Fibroblast of upper back skin (primary cell): ENCODE measurements around the gene RGS14.
"Not testable (repeated sequence)": the region's sequence is repeated elsewhere in the genome, so short reads cannot be mapped to it uniquely, and the experiment has no call there.

Source experiments
- DNase-seq: peaks from one replicate; pipeline ENCODE4 v3.0.0-alpha.2; 2013

The RGS14 gene

DNA sequence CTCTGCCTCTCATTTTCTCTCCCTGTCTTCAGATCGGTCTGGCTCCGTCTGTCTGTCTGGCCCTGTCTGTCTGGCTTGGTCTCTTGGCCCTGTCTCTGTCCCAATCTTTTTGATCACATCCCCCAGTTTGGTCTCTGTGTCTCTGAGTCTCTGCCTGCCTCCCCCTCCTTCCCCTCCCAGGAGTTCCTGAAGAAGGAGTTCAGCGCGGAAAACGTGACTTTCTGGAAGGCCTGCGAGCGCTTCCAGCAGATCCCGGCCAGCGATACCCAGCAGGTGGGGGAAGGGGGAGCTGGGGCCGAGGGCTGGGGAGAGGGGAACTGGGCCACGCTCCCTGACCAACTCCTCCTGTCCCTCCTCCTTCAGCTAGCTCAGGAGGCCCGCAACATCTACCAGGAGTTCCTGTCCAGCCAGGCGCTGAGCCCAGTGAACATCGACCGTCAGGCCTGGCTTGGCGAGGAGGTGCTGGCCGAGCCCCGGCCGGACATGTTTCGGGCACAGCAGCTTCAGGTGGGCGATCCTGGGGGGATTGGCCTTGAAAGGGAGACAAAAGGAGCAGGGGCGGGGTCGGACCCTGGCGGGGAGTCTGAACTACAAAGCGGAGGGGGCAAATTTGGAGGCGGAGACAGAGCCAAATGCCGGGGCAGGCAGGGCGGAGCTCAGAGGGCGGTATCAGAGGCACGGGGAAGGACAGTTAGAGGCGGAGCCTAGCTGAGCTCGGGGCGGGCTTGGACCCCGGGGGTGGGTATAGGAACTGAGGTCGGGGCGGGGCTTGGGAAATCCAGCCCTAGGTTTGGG, 9.0 kb downstream of the RGS14 start:
- peak; percentile 87 for DNase-seq

- no peak for DNase-seq
These were observed 9.7 kb downstream of the RGS14 start for GRCh38 chr5:177367323-177367848.

DNA sequence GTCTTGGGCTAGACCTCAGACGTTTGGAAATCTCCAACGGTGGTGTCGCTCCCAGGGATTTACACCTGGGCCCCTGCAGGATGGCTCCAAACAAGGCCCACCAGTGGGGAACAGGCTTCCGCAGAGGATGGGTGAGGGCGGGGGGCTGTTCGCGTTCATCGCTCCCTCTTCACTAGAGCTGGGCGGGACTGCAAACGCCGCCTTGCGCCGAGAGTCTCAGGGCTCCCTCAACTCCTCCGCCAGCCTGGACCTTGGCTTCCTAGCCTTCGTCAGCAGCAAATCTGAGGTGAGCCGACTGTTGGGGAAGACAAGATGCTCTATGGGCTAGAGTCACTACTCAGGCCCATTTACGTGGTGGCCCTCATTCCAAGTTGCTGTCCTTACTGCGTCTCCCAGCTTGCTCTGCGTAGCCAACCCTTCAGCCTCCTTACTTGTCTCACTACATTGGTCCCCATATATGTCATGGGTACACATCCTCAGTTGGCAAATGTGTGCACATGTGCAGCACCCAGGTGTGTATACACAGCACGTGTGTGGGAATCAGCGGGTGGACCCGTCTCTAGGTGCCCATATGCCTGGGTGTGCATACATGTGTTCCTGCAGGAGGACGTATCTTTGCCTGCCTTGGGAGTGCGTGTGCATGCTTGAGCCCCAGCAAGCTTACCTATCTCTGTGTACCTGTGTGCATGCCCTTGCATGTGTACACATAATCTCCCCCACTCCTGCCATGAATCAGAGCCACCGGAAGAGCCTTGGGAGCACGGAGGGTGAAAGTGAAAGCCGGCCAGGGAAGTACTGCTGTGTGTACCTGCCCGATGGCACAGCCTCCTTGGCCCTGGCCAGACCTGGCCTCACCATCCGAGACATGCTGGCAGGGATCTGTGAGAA, 10.5 kb downstream of the RGS14 start:
- DNase-seq: no peak

- peak; percentile 13 for DNase-seq
These were observed 11.3 kb downstream of the RGS14 start for GRCh38 chr5:177368869-177369644.

DNA sequence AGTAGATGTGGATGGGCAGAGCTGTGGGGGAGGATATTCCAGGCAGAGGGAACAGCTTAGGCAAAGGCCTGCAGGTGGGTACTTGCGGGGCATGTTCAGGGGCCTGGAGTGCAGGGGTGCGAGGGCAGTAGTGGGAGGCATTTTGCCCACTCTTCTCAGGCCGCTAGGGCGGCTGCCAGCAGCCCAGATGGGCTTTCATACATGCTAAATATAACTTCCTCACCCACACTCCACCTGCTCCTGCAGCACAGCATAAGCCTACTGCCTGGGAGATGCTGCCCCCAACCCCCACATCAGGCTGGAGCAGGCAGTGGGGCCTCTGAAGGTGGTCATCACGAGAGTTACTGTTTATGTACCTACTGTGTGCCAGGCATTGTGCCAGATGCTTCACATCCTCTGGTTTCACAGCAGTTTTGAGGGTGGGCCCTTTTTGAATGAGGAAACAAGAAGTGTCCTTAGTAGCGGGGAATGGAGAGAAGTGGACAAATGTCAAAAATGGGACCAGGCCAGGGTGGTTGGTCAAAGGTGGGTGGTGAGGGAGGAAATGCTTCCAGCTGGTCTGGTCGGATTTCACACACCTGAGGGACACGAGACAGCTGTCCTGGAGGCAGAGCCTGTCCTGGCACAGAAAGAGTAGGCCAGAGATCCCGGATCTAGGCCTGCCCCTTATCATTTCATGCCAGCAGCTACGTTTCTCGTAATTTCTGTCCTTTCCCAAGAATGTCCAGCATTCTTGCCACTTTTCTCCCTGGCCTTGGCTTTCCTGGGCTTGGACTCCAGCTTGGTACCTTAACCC, 12.1 kb downstream of the RGS14 start:
- DNase-seq: no peak

DNA sequence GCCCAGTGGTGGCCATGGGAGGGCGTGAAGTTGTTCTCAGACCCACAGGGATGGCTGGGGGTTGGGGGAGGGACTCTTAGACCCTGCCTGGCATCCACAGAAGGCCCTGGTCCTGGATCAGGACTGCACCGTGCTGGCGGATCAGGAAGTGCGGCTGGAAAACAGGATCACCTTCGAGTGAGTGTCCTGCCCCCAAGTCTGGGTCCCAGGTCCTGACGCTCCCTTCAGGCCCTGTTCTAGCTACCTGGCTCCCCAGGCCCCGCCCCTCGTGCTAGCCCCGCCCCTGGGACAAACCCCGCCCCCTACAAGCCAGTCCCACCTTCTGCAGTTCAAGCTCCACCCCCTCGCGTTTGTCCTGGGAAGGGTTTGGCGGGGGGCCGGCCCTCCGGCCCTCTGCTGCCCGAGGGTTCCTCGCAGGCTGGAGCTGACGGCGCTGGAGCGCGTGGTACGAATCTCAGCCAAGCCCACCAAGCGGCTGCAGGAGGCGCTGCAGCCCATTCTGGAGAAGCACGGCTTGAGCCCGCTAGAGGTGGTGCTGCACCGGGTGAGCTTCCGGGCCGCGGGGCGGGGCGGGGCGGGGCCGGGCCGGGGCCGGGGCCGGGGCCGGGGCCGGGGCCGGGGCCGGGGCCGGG, 12.9 kb downstream of the RGS14 start:
- peak; percentile 79 for DNase-seq

DNA sequence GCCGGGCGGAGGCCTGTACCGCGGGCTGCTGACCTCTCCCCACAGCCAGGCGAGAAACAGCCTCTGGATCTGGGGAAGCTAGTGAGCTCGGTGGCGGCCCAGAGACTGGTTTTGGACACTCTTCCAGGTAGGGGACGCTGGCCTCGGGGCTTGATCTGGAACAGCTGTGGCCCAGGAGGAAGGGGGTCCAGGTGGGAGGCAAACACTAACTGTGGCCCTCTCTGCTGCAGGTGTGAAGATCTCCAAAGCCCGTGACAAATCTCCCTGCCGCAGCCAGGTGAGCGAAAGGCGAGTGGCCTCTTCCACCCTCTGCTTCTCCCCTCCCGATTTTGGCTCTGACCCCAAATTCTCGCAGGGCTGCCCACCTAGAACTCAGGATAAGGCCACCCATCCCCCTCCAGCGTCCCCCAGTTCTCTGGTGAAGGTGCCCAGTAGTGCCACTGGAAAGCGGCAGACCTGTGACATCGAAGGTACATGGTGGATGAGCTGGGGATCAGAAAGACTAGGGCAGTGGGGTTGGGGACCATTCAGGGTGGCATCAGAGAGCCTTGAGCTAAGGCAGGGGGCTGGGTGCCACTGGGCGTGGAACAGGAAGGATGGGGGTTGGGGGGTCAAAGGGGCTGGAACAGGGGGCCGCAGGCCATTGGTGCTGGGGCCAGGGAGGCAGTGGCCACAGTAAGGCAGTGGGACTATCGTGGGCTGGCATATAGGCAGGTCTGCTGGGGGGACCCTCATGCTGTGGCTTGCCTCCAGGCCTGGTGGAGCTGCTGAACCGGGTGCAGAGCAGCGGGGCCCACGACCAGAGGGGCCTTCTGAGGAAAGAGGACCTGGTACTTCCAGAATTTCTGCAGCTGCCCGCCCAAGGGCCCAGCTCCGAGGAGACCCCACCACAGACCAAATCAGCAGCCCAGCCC, 13.7 kb downstream of the RGS14 start:
- no peak for DNase-seq

DNA sequence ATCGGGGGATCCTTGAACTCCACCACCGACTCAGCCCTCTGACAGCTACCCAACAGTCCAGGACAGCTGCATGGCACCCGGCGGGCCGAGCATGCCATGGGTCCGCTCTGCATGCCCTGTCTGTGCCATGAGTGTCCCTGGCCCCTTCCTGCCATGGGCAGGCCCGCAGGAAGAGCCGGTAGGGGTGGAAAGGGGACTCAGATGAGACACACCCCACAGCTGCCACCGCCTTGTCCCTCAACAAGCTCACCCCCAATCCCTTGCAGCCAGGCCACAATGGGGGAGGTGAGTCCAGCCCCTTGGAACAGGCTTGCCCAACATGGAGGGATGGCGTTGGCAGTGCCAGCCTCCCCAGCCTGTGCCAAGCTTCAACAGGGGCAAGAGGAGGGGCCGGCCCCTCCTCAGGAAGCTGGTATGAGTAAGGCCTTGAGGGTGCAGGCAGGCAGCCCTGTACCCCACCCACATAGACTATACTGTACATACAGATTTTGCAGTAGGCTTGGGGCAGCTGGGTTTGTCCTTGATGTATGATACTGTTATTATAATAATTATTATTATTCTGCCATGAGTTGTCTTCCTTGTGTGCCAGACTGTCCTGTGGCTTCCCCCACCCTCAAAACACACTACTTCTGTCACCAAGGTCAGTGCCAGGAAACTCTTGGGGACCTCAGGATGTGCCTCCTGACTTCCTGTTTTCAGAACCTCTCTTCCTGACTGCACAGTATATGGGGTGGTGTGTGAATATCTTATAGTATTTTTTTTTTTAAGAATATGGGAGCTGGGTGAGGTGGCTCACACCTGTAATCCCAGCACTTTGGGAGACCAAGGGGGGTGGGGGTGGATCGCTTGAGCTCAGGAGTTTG, 14.5 kb downstream of the RGS14 start:
- no peak for DNase-seq

DNA sequence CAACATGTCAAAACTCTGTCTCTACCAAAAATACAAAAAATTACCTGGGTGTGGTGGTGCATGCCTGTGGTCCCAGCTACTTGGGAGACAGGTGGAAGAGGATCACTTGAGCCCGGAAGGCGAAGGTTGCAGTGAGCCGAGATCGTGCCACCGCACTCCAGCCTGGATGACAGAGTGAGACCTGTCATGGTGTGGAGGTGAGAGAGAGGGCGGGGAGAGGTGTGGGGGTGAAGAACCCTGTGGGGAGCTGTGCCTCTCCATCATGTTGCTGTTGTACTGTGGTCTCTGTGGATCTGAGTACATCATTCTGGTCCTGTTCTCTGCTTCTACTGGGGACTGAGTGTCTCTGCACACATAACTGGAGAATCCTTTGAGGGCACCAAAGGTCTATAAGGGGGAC, 15.2 kb downstream of the RGS14 start:
- DNase-seq: no peak

DNA sequence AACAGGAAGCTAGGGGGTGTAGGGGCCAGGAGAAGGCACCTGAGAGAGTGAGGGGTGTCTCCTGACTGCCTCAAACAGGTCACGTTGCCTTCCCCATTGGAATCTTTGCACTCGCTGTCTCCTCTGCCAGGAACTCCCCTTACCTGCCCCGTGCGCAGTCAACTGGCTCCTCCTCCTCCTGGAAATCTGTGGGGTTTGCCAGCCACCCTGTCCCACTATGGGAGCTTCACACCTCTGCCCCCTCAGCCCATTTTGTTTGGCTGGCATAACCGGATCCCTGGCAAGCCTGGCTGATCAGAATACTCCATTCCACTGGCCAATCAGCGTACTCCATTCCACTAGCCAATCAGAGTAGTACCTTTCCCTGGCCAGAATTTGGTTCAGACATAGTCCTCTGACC, 16.1 kb downstream of the RGS14 start:
- DNase-seq: no peak

- no peak for DNase-seq
These were observed 16.5 kb downstream of the RGS14 start for GRCh38 chr5:177374211-177374610.

GRCh38 chr5:177375516-177375915, 17.8 kb downstream of the RGS14 start:
- DNase-seq: not testable (repeated sequence)

GRCh38 chr5:177376107-177376506, 18.4 kb downstream of the RGS14 start:
- no peak for DNase-seq

- no peak for DNase-seq
These were observed 20.4 kb downstream of the RGS14 start for GRCh38 chr5:177377851-177378776.

DNA sequence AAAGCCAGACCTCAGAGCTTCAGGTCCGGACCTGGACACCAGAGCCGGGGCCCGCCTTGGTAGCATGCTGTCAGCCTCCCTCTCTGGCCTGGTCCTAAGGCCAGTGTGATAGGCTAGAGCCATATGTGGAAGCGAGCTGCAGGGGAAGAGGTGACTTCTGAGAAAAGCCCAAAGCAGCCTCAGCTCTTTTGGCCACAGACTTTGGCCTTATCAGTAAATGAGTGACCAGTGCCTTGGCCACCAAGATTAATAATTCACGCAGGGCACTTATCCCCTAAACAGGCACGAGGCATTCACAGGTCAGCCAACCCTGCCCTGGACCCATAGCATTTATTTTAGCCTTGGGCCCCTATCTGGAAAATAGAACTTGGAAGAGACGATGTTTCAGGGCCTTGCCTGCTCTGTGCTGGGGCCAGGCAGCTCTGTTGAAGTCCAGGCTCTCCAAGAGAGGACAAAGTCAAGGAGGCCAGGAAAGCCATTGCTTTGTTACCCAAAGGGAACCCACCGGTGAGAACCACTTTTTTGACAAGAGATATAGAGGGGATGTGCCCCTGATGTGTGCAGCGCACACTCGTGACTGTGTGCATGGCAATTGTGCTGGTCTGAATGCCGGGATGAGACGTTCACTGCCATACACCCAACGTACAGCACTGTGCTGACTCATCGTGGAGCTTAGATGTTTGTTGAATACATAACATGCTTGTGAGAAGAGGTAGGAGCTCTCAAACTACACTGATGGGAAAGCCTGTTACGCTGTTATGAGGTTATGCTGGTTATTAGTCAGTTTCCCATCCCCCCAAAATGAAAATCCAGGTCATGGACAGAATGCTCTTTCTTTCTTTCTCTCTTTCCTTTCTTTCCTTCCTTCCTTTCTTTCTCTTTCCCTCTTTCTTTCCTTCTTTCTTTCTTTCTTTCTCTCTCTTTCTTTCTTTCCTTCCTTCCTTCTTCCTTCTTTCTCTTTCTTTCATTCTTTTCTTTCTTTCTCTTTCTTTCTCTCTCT, 21.5 kb downstream of the RGS14 start:
- DNase-seq: peak; percentile 82

DNA sequence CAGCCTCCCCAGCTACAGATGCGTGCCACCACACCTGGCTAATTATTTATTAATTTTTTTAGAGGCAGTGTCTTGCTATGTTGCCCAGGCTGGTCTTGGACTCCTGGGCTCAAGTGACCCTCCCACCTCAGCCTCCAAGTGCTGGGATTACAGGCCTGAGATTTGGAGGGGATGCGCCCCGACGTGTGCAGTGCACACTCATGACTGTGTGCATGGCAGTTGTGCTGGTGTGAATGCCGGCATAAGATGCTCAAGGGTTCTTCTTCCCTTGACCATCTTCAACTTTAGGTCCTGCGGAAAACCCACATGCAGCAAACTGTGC, 23.0 kb downstream of the RGS14 start:
- no peak for DNase-seq

DNA sequence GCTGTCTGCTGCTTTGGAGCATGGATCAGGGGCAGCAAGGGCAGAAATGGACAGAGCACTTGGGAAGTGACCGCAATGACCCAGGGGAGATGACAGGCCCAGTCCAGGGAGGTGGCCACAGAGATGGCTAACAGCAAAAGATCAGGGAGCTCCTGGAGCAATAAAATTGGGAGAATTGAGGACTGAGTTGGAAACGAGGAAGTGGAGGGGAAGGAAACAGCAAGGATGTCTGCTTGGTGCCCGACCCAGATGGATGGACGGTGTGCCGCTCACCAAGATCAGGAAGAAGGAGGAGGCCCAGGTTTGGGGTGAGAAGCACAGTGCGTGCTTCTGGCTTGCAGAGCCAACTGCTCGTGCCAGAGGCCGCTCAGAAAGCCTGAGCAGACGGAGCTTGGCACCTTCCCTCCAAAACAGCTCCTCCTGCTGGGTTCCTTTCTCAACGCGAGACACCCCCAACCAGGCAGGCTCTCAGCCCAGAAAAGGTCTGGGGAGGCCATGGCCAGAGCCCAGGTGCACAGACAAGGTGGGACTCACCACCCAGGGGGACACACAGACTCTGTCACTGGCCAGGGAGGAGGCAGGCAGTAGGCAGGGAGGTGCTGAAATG, 24.8 kb downstream of the RGS14 start:
- no peak for DNase-seq
